Astrocyte of the spinal cord (primary cell): ENCODE results near the gene JPH3.

Experiments used
- DNase-seq: peaks from one replicate; pipeline ENCODE4 v3.0.0; 2011; ENCODE audit warnings: low read depth, low spot score
- H3K4me3 ChIP-seq: 2 replicates; pipeline ENCODE4 v1.5.1; 2011; ENCODE audit warnings: low read depth, mild to moderate bottlenecking, low read length, moderate library complexity
- in situ Hi-C: cut with HindIII; loops from 2 replicates; pipeline ENCODE4 v1.10.0; 2017; ENCODE audit warnings: low sequenced_read_pairs
- TF ChIP-seq, protein P1 (sequence below): IDR thresholded peaks from 2 replicates; pipeline ENCODE4 v1.5.1; 2012; ENCODE audit warnings: low read depth, mild to moderate bottlenecking, low read length, inconsistent platforms

Gene JPH3

DNA sequence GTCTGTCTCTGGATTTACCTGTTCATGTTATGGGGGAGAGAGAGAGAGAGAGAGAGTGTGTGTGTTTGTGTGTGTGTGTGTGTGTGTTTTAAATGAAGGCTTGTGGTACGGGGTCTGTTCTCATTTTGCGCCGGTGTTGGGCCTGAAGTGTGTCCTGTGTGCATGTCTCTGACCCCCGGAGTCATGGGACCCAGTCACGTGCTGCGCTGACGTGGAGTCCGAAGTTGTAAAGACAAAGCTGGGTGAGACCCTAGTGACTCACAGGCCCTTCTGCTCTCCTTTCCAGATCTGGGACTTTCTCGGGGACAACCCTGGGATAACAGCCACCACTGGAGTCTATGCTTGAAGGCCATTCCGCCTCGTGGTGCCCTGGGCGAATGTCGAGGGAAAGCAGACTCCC lies 35.0 kb downstream of the JPH3 start:
- in situ Hi-C loops, result no loop called here
- no peak overlapping the region for H3K4me3 ChIP-seq
- no peak for DNase-seq
- TF ChIP-seq, protein P1, sequence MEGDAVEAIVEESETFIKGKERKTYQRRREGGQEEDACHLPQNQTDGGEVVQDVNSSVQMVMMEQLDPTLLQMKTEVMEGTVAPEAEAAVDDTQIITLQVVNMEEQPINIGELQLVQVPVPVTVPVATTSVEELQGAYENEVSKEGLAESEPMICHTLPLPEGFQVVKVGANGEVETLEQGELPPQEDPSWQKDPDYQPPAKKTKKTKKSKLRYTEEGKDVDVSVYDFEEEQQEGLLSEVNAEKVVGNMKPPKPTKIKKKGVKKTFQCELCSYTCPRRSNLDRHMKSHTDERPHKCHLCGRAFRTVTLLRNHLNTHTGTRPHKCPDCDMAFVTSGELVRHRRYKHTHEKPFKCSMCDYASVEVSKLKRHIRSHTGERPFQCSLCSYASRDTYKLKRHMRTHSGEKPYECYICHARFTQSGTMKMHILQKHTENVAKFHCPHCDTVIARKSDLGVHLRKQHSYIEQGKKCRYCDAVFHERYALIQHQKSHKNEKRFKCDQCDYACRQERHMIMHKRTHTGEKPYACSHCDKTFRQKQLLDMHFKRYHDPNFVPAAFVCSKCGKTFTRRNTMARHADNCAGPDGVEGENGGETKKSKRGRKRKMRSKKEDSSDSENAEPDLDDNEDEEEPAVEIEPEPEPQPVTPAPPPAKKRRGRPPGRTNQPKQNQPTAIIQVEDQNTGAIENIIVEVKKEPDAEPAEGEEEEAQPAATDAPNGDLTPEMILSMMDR, result no peak

DNA sequence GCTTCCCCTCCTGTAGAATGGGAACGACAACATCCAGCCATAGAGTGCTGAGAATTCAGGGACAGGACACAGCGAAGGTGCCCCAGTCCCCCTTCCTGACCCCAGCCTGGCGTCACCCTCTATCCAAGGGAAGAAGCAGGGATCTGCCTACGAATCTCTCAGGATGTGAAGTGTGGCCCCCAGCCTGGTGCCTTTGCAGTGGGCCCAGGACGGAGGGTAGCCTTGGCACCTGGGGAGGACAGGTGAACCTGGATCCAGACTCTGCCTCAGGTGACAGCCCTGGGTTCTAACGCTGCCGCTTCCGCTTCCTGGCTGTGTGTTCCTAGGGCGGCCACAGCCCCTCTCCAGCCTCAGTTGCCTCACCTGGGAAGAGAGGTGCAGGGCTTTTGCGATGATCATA lies 36.4 kb downstream of the JPH3 start:
- DNase-seq, result no peak
- H3K4me3 ChIP-seq, result no peak overlapping the region
- in situ Hi-C loops, result no loop called here
- TF ChIP-seq, protein P1, result no peak

DNA sequence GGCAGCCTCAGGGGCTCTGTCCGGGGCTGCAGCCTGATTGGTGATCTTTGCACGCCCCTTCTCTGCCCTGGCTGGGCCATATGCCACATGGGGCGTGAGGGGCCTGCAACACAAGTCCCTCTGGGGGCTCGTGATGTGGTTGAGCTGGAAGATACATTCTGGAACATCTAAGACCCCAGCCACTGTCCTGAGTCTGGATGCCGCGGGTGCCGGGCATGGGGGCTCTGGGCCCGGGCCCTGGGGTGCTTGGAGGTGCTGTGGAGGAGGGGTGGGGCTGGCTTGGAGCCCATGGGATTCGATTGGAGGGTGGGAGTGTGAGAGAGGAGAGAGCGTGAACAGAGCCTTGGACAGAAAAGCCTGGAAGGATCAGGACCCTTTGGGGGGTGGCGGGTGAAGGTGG lies 39.4 kb downstream of the JPH3 start:
- TF ChIP-seq, protein P1, result no peak
- DNase-seq, result no peak
- in situ Hi-C loops, result no loop called here
- no peak overlapping the region for H3K4me3 ChIP-seq

DNA sequence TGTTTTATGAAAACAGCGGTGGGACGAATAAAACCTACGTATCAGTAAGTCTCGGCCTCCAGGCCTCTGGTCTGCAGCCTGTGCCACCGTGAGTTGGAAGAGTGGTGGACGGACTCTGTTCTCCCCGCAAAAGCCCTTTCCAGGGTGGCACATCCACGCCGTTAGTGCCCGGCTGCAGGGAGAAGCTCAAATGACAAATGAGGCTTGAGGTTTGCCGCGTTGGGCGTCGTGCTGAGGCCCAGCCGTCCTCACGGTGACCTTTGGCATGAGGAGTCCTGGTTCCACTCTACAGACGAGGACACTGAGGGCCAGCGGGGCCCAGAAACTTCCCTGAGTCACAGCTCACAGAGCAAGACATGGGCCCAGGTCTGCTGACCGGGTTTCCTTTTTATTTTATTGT lies 40.2 kb downstream of the JPH3 start:
- DNase-seq, result no peak
- in situ Hi-C loops, result no loop called here
- TF ChIP-seq, protein P1, result no peak
- no peak overlapping the region for H3K4me3 ChIP-seq

DNA sequence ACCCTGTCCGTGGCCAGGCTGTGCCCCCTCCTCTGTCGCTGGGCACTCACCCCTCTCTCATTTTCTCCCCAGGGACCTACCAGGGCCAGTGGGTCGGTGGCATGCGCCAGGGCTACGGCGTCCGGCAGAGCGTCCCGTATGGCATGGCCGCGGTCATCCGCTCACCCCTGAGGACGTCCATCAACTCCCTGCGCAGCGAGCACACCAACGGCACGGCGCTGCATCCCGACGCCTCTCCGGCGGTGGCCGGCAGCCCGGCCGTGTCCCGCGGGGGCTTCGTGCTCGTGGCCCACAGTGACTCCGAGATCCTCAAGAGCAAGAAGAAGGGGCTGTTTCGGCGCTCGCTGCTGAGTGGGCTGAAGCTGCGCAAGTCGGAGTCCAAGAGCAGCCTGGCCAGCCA lies 41.9 kb downstream of the JPH3 start:
- H3K4me3 ChIP-seq, result no peak overlapping the region
- in situ Hi-C loops, result no loop called here
- TF ChIP-seq, protein P1, result no peak
- DNase-seq, result no peak

DNA sequence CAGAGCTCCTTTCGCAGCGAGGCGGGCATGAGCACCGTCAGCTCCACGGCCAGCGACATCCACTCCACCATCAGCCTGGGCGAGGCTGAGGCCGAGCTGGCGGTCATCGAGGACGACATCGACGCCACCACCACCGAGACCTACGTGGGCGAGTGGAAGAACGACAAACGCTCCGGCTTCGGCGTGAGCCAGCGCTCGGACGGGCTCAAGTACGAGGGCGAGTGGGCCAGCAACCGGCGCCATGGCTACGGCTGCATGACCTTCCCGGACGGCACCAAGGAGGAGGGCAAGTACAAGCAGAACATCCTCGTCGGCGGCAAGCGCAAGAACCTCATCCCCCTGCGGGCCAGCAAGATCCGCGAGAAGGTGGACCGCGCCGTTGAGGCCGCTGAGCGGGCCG lies 42.3 kb downstream of the JPH3 start:
- TF ChIP-seq, protein P1, result no peak
- in situ Hi-C loops, result no loop called here
- DNase-seq, result no peak
- H3K4me3 ChIP-seq, result no peak overlapping the region

DNA sequence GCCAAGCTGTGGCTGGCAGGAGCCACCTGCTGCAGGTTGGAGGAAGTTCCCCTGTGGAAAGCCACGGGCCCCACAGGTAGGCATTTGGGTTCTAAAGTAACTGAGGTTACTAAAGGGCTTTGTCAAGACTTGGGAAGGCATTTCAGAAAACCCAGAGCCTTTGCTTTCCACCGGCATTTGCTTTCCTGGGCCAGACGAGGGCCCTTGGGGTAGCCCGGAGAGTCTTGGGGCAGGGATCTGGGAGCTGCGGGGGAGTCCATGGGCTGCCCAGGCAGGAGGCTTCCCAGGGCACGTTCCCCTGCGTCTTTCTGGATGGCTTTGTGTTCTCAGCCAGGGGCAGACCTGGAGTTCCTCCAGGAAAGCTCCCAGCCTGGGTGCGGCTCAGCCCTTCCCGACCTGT lies 43.5 kb downstream of the JPH3 start:
- no peak overlapping the region for H3K4me3 ChIP-seq
- TF ChIP-seq, protein P1, result no peak
- DNase-seq, result no peak
- in situ Hi-C loops, result no loop called here
